Subcutaneous adipose tissue (tissue), 4 donors: ENCODE measurements around the gene FOXF1. TPM values are rescaled to one million over a fixed set of nuclear protein-coding genes. Genes with fewer than 3 reads are reported as not detected.

Experiments used
- CTCF ChIP-seq: fragments of 450-650 bp; IDR thresholded peaks from one replicate; pipeline ENCODE4 v1.5.1; 2016; ENCODE audit warnings: low read depth, mild to moderate bottlenecking, control low read depth, antibody characterized with exemption, moderate library complexity
- total RNA-seq, 4 donors: library from RNA; depleted of rRNA; stranded (reverse); fragments of >200 nt; gene quantifications; one replicate each; pipeline ENCODE4 v1.1.0, GENCODE V29; 2016

FOXF1 gene
- total RNA-seq, 4 donors from 2014 or later = 0.44 to 0.98 TPM; not detected in 2

GRCh38 chr16:86481607-86482006, 28.7 kb upstream of the FOXF1 start:
- TF ChIP-seq CTCF = no peak

- no peak for TF ChIP-seq CTCF
Observed at GRCh38 chr16:86484240-86484639, 26.1 kb upstream of the FOXF1 start.

GRCh38 chr16:86485746-86486145, 24.6 kb upstream of the FOXF1 start:
- no peak for TF ChIP-seq CTCF

- TF ChIP-seq CTCF = no peak
Observed at GRCh38 chr16:86490859-86491639, 19.3 kb upstream of the FOXF1 start.

GRCh38 chr16:86491640-86492023, 18.7 kb upstream of the FOXF1 start:
- no peak for TF ChIP-seq CTCF

- TF ChIP-seq CTCF = no peak
Observed at GRCh38 chr16:86492267-86492960, 17.9 kb upstream of the FOXF1 start.

- no peak for TF ChIP-seq CTCF
Observed at GRCh38 chr16:86492961-86493629, 17.2 kb upstream of the FOXF1 start.
